ENCODE data around the gene RNU6-9.
A peak's percentile ranks its signal among the peaks of the same experiment; 100 is the strongest.
"Not testable (repeated sequence)": the region's sequence is repeated elsewhere in the genome, so short reads cannot be mapped to it uniquely, and the experiment has no call there.

The RNU6-9 gene

DNA sequence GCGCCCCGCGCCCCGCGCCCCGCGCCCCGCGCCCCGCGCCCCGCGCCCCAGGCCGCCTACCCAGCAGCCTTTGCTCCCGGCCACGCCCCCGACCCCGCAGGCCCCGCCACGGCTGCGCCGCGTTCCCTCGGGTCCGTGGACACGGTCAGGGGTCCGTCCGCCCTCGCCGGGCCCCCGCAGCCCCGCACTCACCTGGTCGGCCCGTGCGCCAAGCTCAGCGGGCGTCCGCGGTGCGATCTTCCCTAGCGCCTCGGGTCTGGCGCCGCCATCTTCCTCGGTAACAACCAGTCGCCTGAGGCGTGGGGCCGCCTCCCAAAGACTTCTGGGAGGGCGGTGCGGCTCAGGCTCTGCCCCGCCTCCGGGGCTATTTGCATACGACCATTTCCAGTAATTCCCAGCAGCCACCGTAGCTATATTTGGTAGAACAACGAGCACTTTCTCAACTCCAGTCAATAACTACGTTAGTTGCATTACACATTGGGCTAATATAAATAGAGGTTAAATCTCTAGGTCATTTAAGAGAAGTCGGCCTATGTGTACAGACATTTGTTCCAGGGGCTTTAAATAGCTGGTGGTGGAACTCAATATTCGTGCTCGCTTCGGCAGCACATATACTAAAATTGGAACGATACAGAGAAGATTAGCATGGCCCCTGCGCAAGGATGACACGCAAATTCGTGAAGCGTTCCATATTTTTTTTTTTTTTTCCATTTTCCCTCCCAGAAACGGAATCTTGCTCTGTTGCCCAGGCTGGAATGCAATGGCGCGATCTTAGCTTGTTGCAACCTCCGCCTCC lies at the start of gene RNU6-9, which contains the start of gene MED16:
TSS of gene RNU6-9 (plus strand) at position 591 of the 796 bp plus-strand sequence.
TSS of gene MED16 (minus strand) at position 294 of the 796 bp plus-strand sequence. CDS start 2,056 bp downstream, outside the sequence.
- peak; percentile 95 for DNase-seq

GRCh38 chr19:843836-844545 lies 49.3 kb upstream of the RNU6-9 start:
- DNase-seq: peak; percentile 18

DNA sequence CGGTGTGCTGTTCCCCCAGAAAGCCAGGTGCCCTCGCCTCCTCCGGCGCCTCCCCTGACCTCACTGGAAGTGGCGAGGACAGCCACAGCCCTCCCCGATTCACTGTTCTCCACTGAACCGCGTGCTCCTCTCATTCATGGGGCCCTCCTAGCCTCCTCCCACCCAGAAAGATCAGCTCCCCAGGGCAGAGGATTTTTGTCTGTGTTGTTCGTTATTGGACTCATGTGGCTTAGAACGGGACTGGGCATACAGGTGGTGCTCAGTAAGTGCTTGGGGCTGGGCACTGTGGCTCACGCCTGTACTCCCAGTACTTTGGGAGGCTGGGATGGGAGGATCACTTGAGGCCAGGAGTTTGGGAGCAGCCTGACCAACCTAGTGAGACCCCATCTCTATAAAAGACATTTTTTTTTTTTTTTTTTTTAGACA lies 48.7 kb upstream of the RNU6-9 start:
- DNase-seq: no peak

- DNase-seq: no peak
Observed at GRCh38 chr19:845707-846521, 47.4 kb upstream of the RNU6-9 start.

DNA sequence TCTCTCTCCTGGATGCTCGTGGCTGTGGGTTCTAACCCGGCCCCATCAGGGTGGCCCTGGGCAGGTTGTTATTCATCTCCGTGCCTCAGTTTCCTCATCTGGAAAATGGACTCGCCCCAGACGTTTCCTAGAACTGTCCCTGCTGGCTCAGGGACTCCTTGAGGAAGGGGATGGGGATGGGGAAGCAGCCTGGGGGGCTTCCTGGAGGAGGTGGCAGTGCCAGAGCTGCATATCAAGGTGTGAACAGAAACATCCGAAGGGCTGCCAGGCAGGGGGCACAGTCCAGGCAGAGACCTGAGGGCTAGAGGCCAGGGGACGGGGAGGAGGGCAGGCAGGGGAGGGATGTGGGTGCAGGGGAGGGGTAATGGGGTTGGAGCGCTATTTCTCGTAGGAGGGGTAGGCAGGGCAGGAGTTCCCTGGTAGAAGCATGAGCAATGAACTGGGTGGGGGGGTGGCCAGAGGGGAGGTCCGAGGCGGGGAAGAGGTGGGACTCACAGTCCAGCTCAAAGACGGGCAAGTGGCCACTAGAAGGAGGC lies 44.8 kb upstream of the RNU6-9 start:
- DNase-seq: no peak

- not testable (repeated sequence) for DNase-seq
Observed at GRCh38 chr19:849195-849594, 44.1 kb upstream of the RNU6-9 start.

- DNase-seq: peak; percentile 89
Observed at GRCh38 chr19:850221-850978, 42.9 kb upstream of the RNU6-9 start.

- no peak for DNase-seq
Observed at GRCh38 chr19:850979-851335, 42.3 kb upstream of the RNU6-9 start.

- DNase-seq: no peak
Observed at GRCh38 chr19:852136-853013, 40.9 kb upstream of the RNU6-9 start, which contains the start of gene ELANE. Gene ELANE, plus strand, starts transcription at chr19:852303. Its CDS starts 26 bp downstream, at chr19:852329.

DNA sequence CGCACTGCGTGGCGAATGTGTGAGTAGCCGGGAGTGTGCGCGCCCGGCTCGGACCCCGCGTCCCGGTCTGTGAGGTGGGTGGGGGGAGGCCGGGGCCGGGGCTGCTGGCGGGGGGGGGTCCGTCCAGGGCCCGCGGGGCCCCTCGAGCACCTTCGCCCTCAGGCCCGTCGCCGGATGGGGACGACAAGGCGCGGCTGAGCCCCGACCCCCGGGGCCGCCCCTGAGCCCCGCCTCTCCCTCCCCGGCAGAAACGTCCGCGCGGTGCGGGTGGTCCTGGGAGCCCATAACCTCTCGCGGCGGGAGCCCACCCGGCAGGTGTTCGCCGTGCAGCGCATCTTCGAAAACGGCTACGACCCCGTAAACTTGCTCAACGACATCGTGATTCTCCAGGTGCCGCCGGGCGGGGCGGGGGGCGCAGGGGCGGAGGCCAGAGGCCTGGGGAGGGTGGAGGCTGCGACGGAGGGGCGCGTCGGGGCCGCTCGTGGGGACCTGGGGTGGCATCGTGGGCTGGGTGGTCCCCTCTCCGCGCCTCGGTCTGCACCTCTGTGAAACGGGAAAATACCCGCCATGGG lies 40.2 kb upstream of the RNU6-9 start:
- DNase-seq: no peak

- DNase-seq: not testable (repeated sequence)
Observed at GRCh38 chr19:853614-854220, 39.6 kb upstream of the RNU6-9 start.

GRCh38 chr19:854549-854948 lies 38.7 kb upstream of the RNU6-9 start:
- DNase-seq: no peak

GRCh38 chr19:855142-855541 lies 38.1 kb upstream of the RNU6-9 start:
- no peak for DNase-seq

DNA sequence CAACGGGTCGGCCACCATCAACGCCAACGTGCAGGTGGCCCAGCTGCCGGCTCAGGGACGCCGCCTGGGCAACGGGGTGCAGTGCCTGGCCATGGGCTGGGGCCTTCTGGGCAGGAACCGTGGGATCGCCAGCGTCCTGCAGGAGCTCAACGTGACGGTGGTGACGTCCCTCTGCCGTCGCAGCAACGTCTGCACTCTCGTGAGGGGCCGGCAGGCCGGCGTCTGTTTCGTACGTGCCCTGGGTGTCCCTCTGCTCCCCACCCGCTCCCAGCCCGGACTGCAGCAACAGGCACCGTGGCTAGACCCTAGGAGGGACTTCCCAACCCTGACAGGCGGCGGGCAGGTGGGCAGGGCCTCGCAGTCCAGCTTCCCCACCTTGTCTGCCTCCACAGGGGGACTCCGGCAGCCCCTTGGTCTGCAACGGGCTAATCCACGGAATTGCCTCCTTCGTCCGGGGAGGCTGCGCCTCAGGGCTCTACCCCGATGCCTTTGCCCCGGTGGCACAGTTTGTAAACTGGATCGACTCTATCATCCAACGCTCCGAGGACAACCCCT lies 37.6 kb upstream of the RNU6-9 start:
- no peak for DNase-seq

DNA sequence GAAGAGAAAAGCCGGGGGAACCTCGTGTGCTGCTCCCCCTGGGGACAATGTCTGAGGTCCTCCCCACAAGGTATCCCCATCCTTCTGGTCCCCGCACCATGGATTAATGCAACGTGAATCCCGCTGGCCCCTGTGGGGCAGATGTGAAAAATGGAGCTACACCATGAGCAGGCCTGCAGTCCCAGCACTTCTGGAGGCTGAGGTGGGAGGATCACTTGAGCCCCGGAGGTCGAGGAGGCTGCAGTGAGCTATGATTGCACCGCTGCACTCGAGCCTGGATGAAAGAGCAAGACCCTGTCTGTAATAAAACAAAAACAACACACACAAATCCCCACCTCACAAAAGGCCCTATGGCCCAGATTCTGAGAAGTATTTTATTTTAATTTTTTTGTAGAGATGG lies 35.0 kb upstream of the RNU6-9 start:
- no peak for DNase-seq

DNA sequence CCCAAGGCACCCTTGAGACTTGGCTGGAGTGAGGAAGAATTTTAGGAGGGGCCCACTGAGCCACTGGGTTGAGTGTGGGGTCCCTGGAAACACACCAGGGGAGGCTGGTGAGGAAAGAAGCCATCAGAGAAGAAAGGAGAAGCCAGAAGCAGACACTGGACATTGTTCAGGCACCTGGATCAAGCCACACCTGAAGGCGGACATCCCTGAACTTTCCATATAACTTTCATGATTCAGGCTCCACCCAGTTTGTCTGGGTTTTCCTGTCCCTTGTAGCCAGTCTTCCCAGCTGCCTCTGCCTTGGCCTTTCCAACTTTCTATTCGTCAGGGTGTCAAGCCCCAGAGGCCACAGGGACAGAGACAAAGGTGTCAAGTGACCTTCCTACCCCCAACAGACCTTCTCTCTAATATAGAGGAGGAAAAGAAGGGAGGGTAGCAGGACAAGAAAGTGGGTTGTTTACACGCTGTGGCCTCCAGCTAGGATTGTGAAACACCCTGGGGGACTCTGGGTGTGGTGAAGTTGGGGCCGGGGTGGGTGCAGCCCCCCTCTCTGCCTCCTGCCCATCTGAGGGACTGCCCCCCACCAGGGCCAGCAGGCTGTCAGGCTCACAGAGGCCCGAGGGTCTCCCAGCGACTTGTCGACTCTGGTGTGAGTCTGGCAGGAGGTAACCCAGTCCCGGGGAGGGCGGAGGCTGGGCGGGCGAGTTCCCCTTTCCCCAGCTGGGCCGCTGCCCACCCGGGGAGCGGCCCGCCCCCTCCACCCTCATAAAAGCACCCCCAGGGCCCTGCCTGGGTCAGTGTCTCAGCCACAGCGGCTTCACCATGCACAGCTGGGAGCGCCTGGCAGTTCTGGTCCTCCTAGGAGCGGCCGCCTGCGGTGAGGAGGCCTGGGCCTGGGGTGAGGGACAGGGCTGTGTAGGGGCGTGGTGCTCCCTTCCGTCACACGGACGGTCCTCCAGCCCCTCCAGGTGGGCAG lies 34.1 kb upstream of the RNU6-9 start, which contains the start of gene CFD:
TSS of gene CFD (plus strand) at position 797 of the 976 bp plus-strand sequence. CDS start at position 823, 26 bp downstream.
- no peak for DNase-seq

- no peak for DNase-seq
Observed at GRCh38 chr19:861141-861755, 32.0 kb upstream of the RNU6-9 start.

Measured in femur (tissue), 1 donor.